Activated CD4-positive, alpha-beta T cell treated with anti-CD3 and anti-CD28 coated beads, Interleukin-2, amount 10 ng/mL, durations not matched to agents 7 days and 5 days (primary cell): ENCODE data around the gene MCF2L. TPM values are rescaled to one million over a fixed set of nuclear protein-coding genes. Genes with fewer than 3 reads are reported as not detected.

ENCODE experiments used
- CTCF ChIA-PET: fragments of 350-600 bp; sonication (Branson Sonifier 250); formaldehyde crosslinking; loops from one replicate; lab custom pipeline; 2021; ENCODE audit warnings: antibody characterized with exemption; lab: Charles Lee
- POLR2A ChIA-PET: fragments of 350-600 bp; sonication (Branson Sonifier 250); formaldehyde crosslinking; loops from one replicate; lab custom pipeline; 2021; ENCODE audit warnings: antibody characterized with exemption; lab: Charles Lee
- DNase-seq: peaks from one replicate; pipeline ENCODE4 v3.0.0-alpha.2; 2020
- H3K27ac Mint-ChIP-seq: one replicate; pipeline ENCODE4 v1.8.0; 2021; ENCODE audit warnings: mild to moderate bottlenecking, moderate library complexity, mixed read lengths
- H3K27me3 Mint-ChIP-seq: one replicate; pipeline ENCODE4 v1.8.0; 2021; ENCODE audit warnings: mixed read lengths
- H3K36me3 Mint-ChIP-seq: one replicate; pipeline ENCODE4 v1.8.0; 2021; ENCODE audit warnings: low read depth, mixed read lengths
- H3K4me1 Mint-ChIP-seq: one replicate; pipeline ENCODE4 v1.8.0; 2021; ENCODE audit warnings: mixed read lengths
- H3K4me3 Mint-ChIP-seq: one replicate; pipeline ENCODE4 v1.8.0; 2021; ENCODE audit warnings: mild to moderate bottlenecking, moderate library complexity, mixed read lengths
- H3K9me3 Mint-ChIP-seq: one replicate; pipeline ENCODE4 v1.8.0; 2021; ENCODE audit warnings: mixed read lengths
- total RNA-seq, 2 experiments: library from RNA; stranded (reverse); gene quantifications; one replicate each; pipeline ENCODE4 v1.2.3, GENCODE V29; 2021

Gene MCF2L
- total RNA-seq, 2 experiments from 2014 or later = 1.2 to 1.4 TPM

- no peaks in the 10 kb centered on the region for H3K9me3 Mint-ChIP-seq
- DNase-seq = no peak
- ChIA-PET POLR2A (no interaction called here), CTCF (no interaction called here)
- H3K36me3 Mint-ChIP-seq = no peaks in the 10 kb centered on the region
- H3K4me1 Mint-ChIP-seq = no peaks in the 10 kb centered on the region
- H3K27ac Mint-ChIP-seq = no peak overlapping the region
- H3K4me3 Mint-ChIP-seq = no peak overlapping the region
- H3K27me3 Mint-ChIP-seq = peaks cover 13% of the 10 kb centered on the region
Measured at GRCh38 chr13:113138792-113139551, 170.0 kb downstream of the MCF2L start.

GRCh38 chr13:113139577-113139976 is 170.6 kb downstream of the MCF2L start:
- H3K27ac Mint-ChIP-seq = no peak overlapping the region
- CTCF ChIA-PET = no interaction called here
- POLR2A ChIA-PET = no interaction called here
- H3K27me3 Mint-ChIP-seq = peaks cover 8% of the 10 kb centered on the region
- no peak overlapping the region for H3K4me3 Mint-ChIP-seq
- no peaks in the 10 kb centered on the region for H3K36me3 Mint-ChIP-seq
- DNase-seq = no peak
- no peaks in the 10 kb centered on the region for H3K9me3 Mint-ChIP-seq
- H3K4me1 Mint-ChIP-seq = no peaks in the 10 kb centered on the region

- Mint-ChIP-seq H3K4me3 (no peak overlapping the region), H3K36me3 (no peaks in the 10 kb centered on the region), H3K27me3 (peaks cover 6% of the 10 kb centered on the region), H3K27ac (no peak overlapping the region), H3K4me1 (no peaks in the 10 kb centered on the region), H3K9me3 (no peaks in the 10 kb centered on the region)
- DNase-seq = no peak
- ChIA-PET POLR2A (no interaction called here), CTCF (interaction anchor here (1.0 kb wide), 1 partner anchor 8 kb away, joined by 3 read pairs; no protein-coding TSS in a partner anchor)
Measured at GRCh38 chr13:113140677-113141600, 171.9 kb downstream of the MCF2L start.

- Mint-ChIP-seq H3K36me3 (no peaks in the 10 kb centered on the region), H3K27ac (no peak overlapping the region), H3K9me3 (peaks cover 2% of the 10 kb centered on the region), H3K4me1 (no peaks in the 10 kb centered on the region), H3K4me3 (no peak overlapping the region), H3K27me3 (peaks cover 4% of the 10 kb centered on the region)
- DNase-seq = no peak
- ChIA-PET CTCF (interaction anchor here (1.0 kb wide), 1 partner anchor 9 kb away, joined by 3 read pairs; no protein-coding TSS in a partner anchor), POLR2A (no interaction called here)
Measured at GRCh38 chr13:113141601-113141970, 172.6 kb downstream of the MCF2L start.

GRCh38 chr13:113142876-113143275 is 173.9 kb downstream of the MCF2L start:
- Mint-ChIP-seq H3K4me1 (no peaks in the 10 kb centered on the region), H3K27me3 (peaks cover 1% of the 10 kb centered on the region), H3K27ac (no peak overlapping the region), H3K4me3 (no peak overlapping the region), H3K9me3 (peaks cover 2% of the 10 kb centered on the region), H3K36me3 (no peaks in the 10 kb centered on the region)
- POLR2A ChIA-PET = no interaction called here
- no peak for DNase-seq
- CTCF ChIA-PET = interaction anchor here (0.6 to 0.7 kb wide), 3 partner anchors 16 to 103 kb away, joined by 3 to 5 read pairs (median 3); partner anchors contain the start of gene PCID2

- DNase-seq = no peak
- POLR2A ChIA-PET = no interaction called here
- Mint-ChIP-seq H3K4me3 (no peak overlapping the region), H3K27me3 (no peaks in the 10 kb centered on the region), H3K27ac (no peak overlapping the region), H3K9me3 (peaks cover 2% of the 10 kb centered on the region), H3K4me1 (no peaks in the 10 kb centered on the region), H3K36me3 (no peaks in the 10 kb centered on the region)
- CTCF ChIA-PET = interaction anchor here (0.6 kb wide), 2 partner anchors 15 to 104 kb away, joined by 3 read pairs; no protein-coding TSS in a partner anchor
Measured at GRCh38 chr13:113143466-113144254, 174.6 kb downstream of the MCF2L start.

- no peak overlapping the region for H3K27ac Mint-ChIP-seq
- H3K4me1 Mint-ChIP-seq = no peaks in the 10 kb centered on the region
- H3K4me3 Mint-ChIP-seq = no peak overlapping the region
- CTCF ChIA-PET = no interaction called here
- DNase-seq = no peak
- H3K9me3 Mint-ChIP-seq = peaks cover 2% of the 10 kb centered on the region
- H3K36me3 Mint-ChIP-seq = no peaks in the 10 kb centered on the region
- POLR2A ChIA-PET = no interaction called here
- H3K27me3 Mint-ChIP-seq = no peaks in the 10 kb centered on the region
Measured at GRCh38 chr13:113144255-113144629, 175.2 kb downstream of the MCF2L start.

GRCh38 chr13:113145496-113145895 is 176.5 kb downstream of the MCF2L start:
- POLR2A ChIA-PET = no interaction called here
- Mint-ChIP-seq H3K27me3 (no peaks in the 10 kb centered on the region), H3K4me1 (no peaks in the 10 kb centered on the region), H3K27ac (no peak overlapping the region), H3K4me3 (no peak overlapping the region), H3K36me3 (no peaks in the 10 kb centered on the region), H3K9me3 (peaks cover 2% of the 10 kb centered on the region)
- no peak for DNase-seq
- CTCF ChIA-PET = interaction anchor here (0.6 to 1.1 kb wide), 2 partner anchors 14 to 239 kb away, joined by 3 read pairs; no protein-coding TSS in a partner anchor

GRCh38 chr13:113145911-113146598 is 177.0 kb downstream of the MCF2L start:
- H3K4me1 Mint-ChIP-seq = peaks cover under 1% of the 10 kb centered on the region
- ChIA-PET CTCF (interaction anchor here (1.1 kb wide), 1 partner anchor 15 kb away, joined by 3 read pairs; no protein-coding TSS in a partner anchor), POLR2A (no interaction called here)
- no peak overlapping the region for H3K4me3 Mint-ChIP-seq
- no peak overlapping the region for H3K27ac Mint-ChIP-seq
- no peak for DNase-seq
- H3K27me3 Mint-ChIP-seq = peaks cover under 1% of the 10 kb centered on the region
- no peaks in the 10 kb centered on the region for H3K36me3 Mint-ChIP-seq
- peaks cover 2% of the 10 kb centered on the region for H3K9me3 Mint-ChIP-seq

- peaks cover 2% of the 10 kb centered on the region for H3K9me3 Mint-ChIP-seq
- ChIA-PET POLR2A (no interaction called here), CTCF (no interaction called here)
- peaks cover 3% of the 10 kb centered on the region for H3K27me3 Mint-ChIP-seq
- H3K4me3 Mint-ChIP-seq = no peak overlapping the region
- peaks cover 2% of the 10 kb centered on the region for H3K4me1 Mint-ChIP-seq
- no peaks in the 10 kb centered on the region for H3K36me3 Mint-ChIP-seq
- no peak for DNase-seq
- no peak overlapping the region for H3K27ac Mint-ChIP-seq
Measured at GRCh38 chr13:113146750-113147149, 177.7 kb downstream of the MCF2L start.

- peaks cover 2% of the 10 kb centered on the region for H3K9me3 Mint-ChIP-seq
- POLR2A ChIA-PET = no interaction called here
- no peak overlapping the region for H3K27ac Mint-ChIP-seq
- H3K4me1 Mint-ChIP-seq = peaks cover 4% of the 10 kb centered on the region
- H3K36me3 Mint-ChIP-seq = no peaks in the 10 kb centered on the region
- DNase-seq = no peak
- CTCF ChIA-PET = interaction anchor here (0.6 kb wide), 1 partner anchor 362 kb away, joined by 4 read pairs; no protein-coding TSS in a partner anchor
- peaks cover 4% of the 10 kb centered on the region for H3K27me3 Mint-ChIP-seq
- no peak overlapping the region for H3K4me3 Mint-ChIP-seq
Measured at GRCh38 chr13:113147206-113147605, 178.2 kb downstream of the MCF2L start.

GRCh38 chr13:113148407-113148806 is 179.4 kb downstream of the MCF2L start:
- POLR2A ChIA-PET = no interaction called here
- Mint-ChIP-seq H3K9me3 (peaks cover 2% of the 10 kb centered on the region), H3K4me1 (peaks cover 14% of the 10 kb centered on the region), H3K27ac (no peak overlapping the region), H3K36me3 (peaks cover 5% of the 10 kb centered on the region), H3K4me3 (no peak overlapping the region), H3K27me3 (peaks cover 12% of the 10 kb centered on the region)
- CTCF ChIA-PET = no interaction called here
- DNase-seq = no peak
